ENCODE measurements around the gene CHST8.
"Not testable (repeated sequence)": the region's sequence is repeated elsewhere in the genome, so short reads cannot be mapped to it uniquely, and the experiment has no call there.

CHST8 gene

DNA sequence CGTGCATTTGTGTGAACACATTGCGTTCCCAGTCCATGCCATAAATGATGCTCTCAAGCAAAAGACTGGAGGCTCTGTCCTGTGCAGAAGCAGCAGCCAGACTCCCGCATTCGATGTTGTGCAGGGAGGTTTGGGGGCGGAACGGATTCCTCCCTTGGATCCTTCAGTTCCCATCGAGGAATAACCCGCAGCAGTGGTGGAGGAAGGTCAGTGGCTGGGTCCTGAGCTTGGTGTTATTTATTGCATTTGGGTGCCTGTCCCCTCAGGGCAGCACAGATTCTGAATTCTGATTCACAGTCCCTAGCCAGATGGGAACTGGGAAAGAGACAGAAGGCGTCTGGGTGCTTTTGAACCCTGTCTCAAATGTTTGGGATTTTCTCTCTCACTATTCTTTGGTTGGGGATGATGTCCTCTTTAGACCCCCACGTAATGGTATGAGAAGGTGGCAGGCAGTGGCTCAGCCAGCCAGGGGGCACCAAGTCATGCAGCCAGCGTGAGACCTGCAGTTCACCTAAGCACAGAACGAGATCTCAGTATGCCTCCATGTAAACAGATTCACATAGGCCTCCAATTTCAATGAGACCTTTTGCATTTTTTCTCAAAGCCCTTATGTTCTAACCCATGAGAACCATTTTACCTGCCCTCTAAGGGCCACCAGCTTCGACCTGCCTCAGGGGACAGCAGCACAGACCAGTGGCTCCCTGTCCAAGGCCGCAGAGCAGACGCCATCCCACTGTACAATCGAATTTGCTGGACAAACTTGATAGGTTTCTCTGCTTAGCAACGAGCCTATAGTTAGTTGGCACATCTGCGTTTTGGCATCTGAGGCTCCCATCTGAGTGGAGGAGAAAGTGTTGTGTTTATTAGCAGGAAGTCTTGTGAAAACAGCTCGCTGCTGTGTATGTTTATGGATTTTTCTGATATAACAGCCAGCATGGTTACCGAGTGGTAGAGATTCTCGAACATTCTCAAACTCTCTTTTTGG lies 192.7 kb downstream of the CHST8 start:
- no peak for DNase-seq

DNA sequence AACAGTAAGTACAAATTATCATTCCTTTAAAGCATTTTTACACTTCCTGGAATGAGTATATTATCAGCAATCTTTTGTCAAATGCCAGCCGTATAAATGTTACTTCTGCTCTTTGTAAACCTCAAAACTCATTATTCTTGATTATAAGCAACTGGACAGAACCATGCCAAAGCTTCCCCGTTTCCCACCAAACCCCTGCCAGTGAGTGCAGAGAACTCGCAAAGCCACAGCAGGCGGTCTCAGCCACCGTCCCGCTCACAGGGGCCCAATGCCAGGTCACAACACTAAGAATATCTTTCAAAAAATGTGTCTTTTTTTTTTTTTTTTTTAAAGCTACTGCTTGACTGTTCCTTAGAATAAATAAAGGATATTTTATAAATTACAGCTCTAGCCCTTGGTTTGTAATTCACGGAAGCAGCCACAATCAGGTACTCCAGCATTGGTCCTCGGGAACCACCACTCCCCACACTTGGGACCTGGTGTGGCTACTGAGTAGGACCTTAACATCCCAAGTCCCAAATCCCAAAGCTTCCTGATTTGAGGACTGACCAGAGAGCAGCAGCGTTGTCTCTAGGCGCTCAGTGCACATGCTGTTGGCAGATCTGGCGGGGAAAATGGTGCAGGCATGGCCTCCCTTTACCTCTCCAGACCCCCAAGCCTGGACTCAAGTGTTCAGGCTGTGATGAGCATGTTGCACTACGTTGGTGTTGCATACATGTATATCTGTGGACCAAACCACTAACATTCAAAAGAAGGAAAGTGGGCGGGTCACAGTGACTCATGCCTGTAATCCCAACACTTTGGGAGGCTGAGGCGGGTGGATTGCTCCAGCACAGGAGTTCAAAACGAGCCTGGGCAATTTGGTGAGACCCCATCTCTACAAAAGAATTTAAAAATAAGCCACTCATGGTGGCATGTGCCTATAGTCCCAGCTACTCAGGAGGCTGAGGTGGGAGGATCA lies 193.9 kb downstream of the CHST8 start:
- DNase-seq: no peak

DNA sequence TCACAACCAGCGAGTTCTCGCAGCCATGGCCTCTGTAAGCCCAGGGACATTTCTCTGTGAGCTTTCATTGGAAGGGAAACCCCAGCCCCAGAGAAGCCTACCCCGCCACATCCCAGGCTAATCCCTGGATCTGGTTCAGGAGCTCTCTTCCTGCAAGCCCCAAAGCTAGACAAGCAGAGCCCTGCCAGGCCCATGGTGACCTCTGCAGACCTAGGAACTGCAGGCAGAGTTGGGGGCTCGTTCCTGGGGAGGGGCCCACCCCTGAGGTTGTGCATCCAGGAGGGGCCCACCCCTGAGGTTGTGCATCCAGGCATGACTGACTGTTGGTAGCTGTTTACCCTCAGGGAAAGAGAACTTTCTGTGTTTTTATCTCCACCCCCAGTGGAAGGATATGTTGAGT lies 196.7 kb downstream of the CHST8 start:
- DNase-seq: no peak

DNA sequence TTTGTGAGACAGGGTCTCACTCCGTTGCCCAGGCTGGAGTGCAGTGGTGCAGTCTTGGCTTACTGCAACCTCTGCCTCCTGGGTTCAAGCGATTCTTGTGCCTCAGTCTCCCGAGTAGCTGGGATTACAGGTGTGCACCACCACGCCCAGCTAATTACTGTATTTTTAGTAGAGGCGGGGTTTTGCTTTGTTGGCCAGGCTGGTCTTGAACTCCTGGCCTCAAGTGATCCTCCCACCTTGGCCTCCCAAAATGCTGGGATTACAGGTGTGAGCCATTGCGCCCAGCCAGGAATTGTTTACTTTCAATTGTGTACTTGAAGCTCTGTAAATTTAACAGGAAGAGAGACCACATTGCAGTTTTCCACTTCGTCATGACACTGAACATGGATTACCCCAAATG lies 197.3 kb downstream of the CHST8 start:
- DNase-seq: not testable (repeated sequence)

DNA sequence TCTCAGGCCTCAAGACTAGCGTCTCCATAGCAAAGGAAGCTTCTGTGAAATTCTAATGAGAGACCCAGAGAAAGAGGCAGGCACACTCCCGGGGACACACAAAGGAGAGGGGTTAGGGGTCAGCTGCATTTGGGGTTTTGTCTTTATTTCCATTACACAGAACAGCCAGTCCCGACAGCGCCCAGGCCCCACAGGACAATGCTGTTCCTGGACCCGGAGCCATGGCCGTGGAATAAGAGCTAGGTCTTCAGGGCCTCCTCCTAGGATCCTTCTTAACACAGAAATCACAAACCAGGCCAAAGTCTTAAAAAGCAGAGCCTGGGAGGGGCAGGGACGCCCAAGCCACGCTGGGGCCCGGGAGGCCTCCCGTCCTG lies 197.7 kb downstream of the CHST8 start:
- DNase-seq: no peak

DNA sequence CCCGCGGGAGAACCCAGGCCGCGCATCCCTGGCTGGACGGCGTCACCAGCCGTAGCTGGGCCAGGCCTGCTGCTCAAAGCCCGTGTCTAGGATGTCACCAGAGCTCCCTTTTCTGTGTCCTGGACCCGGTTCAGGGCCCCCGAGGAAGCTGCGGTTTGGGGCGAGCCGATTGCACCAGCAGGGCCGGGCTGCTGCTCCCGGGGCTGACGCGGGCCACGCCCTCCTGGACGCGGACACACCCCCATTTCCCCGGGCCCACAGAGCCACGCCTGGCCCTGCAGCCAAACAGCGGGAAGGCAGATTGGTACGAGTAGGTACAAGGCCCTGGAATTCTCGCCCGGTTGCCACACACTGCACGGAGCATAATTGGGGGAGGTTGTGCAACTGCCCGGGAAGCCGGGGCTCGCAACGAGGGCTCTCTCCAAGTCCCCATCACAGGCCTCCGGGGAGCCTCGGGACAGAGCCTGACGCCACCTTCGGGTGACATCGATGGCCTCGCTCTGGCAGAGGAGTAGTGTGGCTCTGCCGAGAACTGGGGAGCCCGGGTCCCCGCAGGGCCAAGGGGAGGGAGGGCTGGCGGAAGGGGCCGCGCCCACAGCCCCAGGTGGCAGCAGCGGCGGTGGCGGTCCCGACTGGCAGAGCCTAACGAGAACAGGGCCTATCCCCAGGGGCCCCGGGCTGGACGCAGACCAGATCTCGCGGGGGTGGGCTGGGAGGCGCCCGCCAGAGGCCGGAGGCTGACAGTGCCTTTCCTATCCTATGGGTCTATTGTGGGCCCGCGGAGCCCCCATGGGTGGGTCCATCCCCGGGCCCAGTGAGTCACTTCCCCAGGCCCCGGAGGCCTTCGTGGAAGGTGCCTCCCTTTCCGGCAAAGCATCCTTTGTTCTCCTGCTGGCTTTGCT lies 198.4 kb downstream of the CHST8 start:
- DNase-seq: peak; percentile 34

DNA sequence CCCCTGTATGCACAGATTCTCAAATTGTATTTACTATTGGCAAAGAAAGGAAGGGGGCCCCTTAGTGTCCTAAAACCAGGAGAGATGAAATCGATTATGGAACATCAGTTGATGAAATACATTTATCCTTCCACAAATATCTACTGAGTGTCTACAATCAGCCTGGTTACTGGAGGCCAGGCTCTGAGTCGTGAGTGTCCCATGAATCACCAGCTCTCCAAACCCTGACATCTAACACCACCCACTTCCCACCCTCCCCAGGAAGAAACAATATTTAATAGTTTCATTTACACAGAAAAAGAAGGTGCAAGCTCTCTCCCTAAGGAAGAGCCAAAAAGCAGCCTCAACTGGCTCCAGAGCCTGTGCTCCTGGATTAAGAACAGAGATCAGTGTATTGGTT lies 200.1 kb downstream of the CHST8 start:
- DNase-seq: no peak
